H1 (cell line): Measurements from ENCODE around the gene CIAO2A. TPM values are rescaled to one million over a fixed set of nuclear protein-coding genes. Genes with fewer than 3 reads are reported as not detected.

Source experiments
- CTCF ChIA-PET: fragments of 300-600 bp; sonication (Branson Sonifier 250); formaldehyde crosslinking; loops from one replicate; lab custom pipeline; 2021; ENCODE audit not compliant: partially characterized antibody; lab: Charles Lee
- POLR2A ChIA-PET: fragments of 300-600 bp; sonication (Branson Sonifier 250); formaldehyde crosslinking; loops from one replicate; lab custom pipeline; 2021; ENCODE audit warnings: inconsistent platforms; ENCODE audit not compliant: partially characterized antibody; lab: Charles Lee
- DNase-seq, 2 experiments: peaks; one replicate each; pipeline versions ENCODE4 v3.0.0 to v3.0.0-alpha.2; 2010 to 2022; ENCODE audit warnings: low spot score in 2 of 2, low read depth in 1 of 2, mixed read lengths in 1 of 2
- FAIRE-seq: peaks from 2 replicates; lab custom pipeline; 2011; peaks lifted over from hg19 to GRCh38; lab: Jason Lieb, UNC
- H2AFZ ChIP-seq: 2 replicates; pipeline ENCODE4 v1.8.1; 2012; ENCODE audit warnings: low read length, inconsistent platforms
- H2AK5ac ChIP-seq: 2 replicates; pipeline ENCODE4 v1.6.1; 2013; ENCODE audit warnings: low read depth, low read length
- H2BK120ac ChIP-seq: replicated peaks from 2 replicates; pipeline ENCODE3; 2013; ENCODE audit warnings: low read depth, low read length, inconsistent platforms
- H2BK12ac ChIP-seq: 2 replicates; pipeline ENCODE4 v1.6.1; 2013; ENCODE audit warnings: low read depth, low read length
- H2BK15ac ChIP-seq: 2 replicates; pipeline ENCODE4 v1.6.1; 2013; ENCODE audit warnings: low read length
- H2BK20ac ChIP-seq: 2 replicates; pipeline ENCODE4 v1.6.1; 2013; ENCODE audit warnings: low read length
- H2BK5ac ChIP-seq: 2 replicates; pipeline ENCODE4 v1.6.1; 2013; ENCODE audit warnings: low read depth, low read length
- H3K14ac ChIP-seq: 2 replicates; pipeline ENCODE4 v1.6.1; 2013; ENCODE audit warnings: inconsistent platforms; ENCODE audit not compliant: insufficient read length
- H3K18ac ChIP-seq: 2 replicates; pipeline ENCODE4 v1.6.1; 2013; ENCODE audit warnings: low read length; ENCODE audit errors: extremely low read depth
- H3K23ac ChIP-seq: 2 replicates; pipeline ENCODE4 v1.6.1; 2013; ENCODE audit warnings: inconsistent platforms; ENCODE audit not compliant: insufficient read length
- H3K23me2 ChIP-seq: 2 replicates; pipeline ENCODE4 v1.6.1; 2013; ENCODE audit warnings: low read depth, low read length
- H3K27ac ChIP-seq: 2 replicates; pipeline ENCODE4 v1.6.1; 2011; ENCODE audit warnings: low read depth, low read length, inconsistent platforms
- H3K27me3 ChIP-seq, 4 experiments: replicated peaks in 1 of 4; 1 replicate in 1 of 4; 2 replicates in 3 of 4; pipeline versions ENCODE4 v1.6.1 to v1.8.1; 2011 to 2013; ENCODE audit warnings: low read length in 3 of 4, mild to moderate bottlenecking in 3 of 4, inconsistent platforms in 2 of 4, mixed read lengths in 2 of 4, moderate library complexity in 1 of 4; ENCODE audit not compliant: control insufficient read depth in 3 of 4, insufficient read depth in 3 of 4; ENCODE audit errors: extremely low read depth in 1 of 4
- H3K36me3 ChIP-seq, 4 experiments: 2 replicates each; pipeline versions ENCODE4 v1.6.1 to v1.8.1; 2011 to 2013; ENCODE audit warnings: mild to moderate bottlenecking in 4 of 4, low read length in 3 of 4, moderate library complexity in 2 of 4, control low read depth in 1 of 4, inconsistent platforms in 1 of 4; ENCODE audit not compliant: insufficient read depth in 4 of 4, control insufficient read depth in 2 of 4
- H3K4ac ChIP-seq: replicated peaks from 2 replicates; pipeline ENCODE3; 2013; ENCODE audit warnings: low read length, low read depth, mixed read lengths, inconsistent platforms; ENCODE audit not compliant: insufficient read length
- H3K4me1 ChIP-seq, 4 experiments: replicated peaks in 1 of 4; 1 replicate in 1 of 4; 2 replicates in 3 of 4; pipeline versions ENCODE4 v1.6.1 to v1.8.1; 2011 to 2013; ENCODE audit warnings: low read length in 3 of 4, inconsistent platforms in 2 of 4, mixed read lengths in 1 of 4; ENCODE audit not compliant: insufficient read depth in 4 of 4, control insufficient read depth in 3 of 4
- H3K4me2 ChIP-seq, 2 experiments: 2 replicates each; pipeline versions ENCODE4 v1.6.1 to v1.8.1; 2011 to 2013; ENCODE audit warnings: low read depth in 2 of 2, low read length in 2 of 2, control low read depth in 1 of 2, inconsistent platforms in 1 of 2, mild to moderate bottlenecking in 1 of 2; ENCODE audit not compliant: insufficient read depth in 1 of 2
- H3K4me3 ChIP-seq, 4 experiments: fragments of 200-600, 300-600 bp in 1 of 4; sonication (generic), shearing (Covaris generic), sonication (Bioruptor Twin) in 1 of 4; 2 replicates each; pipeline versions ENCODE4 v1.5.1 to v1.8.1; 2011 to 2016; ENCODE audit warnings: low read length in 4 of 4, low read depth in 3 of 4, control low read depth in 2 of 4, inconsistent platforms in 2 of 4, mild to moderate bottlenecking in 2 of 4, mixed read lengths in 1 of 4, moderate library complexity in 1 of 4; ENCODE audit not compliant: insufficient read depth in 2 of 4; ENCODE audit errors: extremely low read depth in 1 of 4
- H3K56ac ChIP-seq: replicated peaks from 2 replicates; pipeline ENCODE3; 2013; ENCODE audit warnings: low read depth, mild to moderate bottlenecking, mixed read lengths, low read length, inconsistent platforms; ENCODE audit not compliant: insufficient read length
- H3K79me1 ChIP-seq: 2 replicates; pipeline ENCODE4 v1.6.1; 2013; ENCODE audit warnings: low read depth, low read length, control low read depth
- H3K79me2 ChIP-seq, 2 experiments: 2 replicates each; pipeline versions ENCODE4 v1.6.1 to v1.8.1; 2012 to 2013; ENCODE audit warnings: low read length in 2 of 2, mild to moderate bottlenecking in 2 of 2, inconsistent platforms in 1 of 2; ENCODE audit not compliant: insufficient read depth in 2 of 2, control insufficient read depth in 1 of 2
- H3K9ac ChIP-seq, 4 experiments: replicated peaks in 1 of 4; 1 replicate in 1 of 4; 2 replicates in 3 of 4; pipeline versions ENCODE4 v1.6.1 to v1.8.1; 2011 to 2013; ENCODE audit warnings: low read depth in 3 of 4, low read length in 3 of 4, control low read depth in 2 of 4, mild to moderate bottlenecking in 2 of 4, moderate library complexity in 2 of 4, inconsistent platforms in 1 of 4; ENCODE audit errors: extremely low read depth in 1 of 4
- H3K9me3 ChIP-seq, 2 experiments: 2 replicates each; pipeline versions ENCODE4 v1.6.1 to v1.8.1; 2012 to 2013; ENCODE audit warnings: mild to moderate bottlenecking in 2 of 2, moderate library complexity in 2 of 2, control low read depth in 1 of 2, inconsistent platforms in 1 of 2, low read depth in 1 of 2, low read length in 1 of 2, mixed read lengths in 1 of 2; ENCODE audit not compliant: insufficient read depth in 2 of 2
- H4K20me1 ChIP-seq, 2 experiments: replicated peaks in 1 of 2; 2 replicates each; pipeline versions ENCODE3 to v1.8.1; 2011 to 2013; ENCODE audit warnings: inconsistent platforms in 2 of 2, low read length in 2 of 2, mild to moderate bottlenecking in 1 of 2; ENCODE audit not compliant: insufficient read depth in 2 of 2, control insufficient read depth in 1 of 2
- H4K5ac ChIP-seq: 2 replicates; pipeline ENCODE4 v1.6.1; 2013; ENCODE audit warnings: low read length, low read depth, mixed read lengths, inconsistent platforms; ENCODE audit not compliant: insufficient read length
- H4K8ac ChIP-seq: 2 replicates; pipeline ENCODE4 v1.8.0; 2013; ENCODE audit warnings: mild to moderate bottlenecking, moderate library complexity, low read length, inconsistent platforms; ENCODE audit not compliant: insufficient read depth; ENCODE audit errors: extremely low read depth
- H4K91ac ChIP-seq: replicated peaks from 2 replicates; pipeline ENCODE3; 2013; ENCODE audit warnings: low read length, mixed read lengths, inconsistent platforms; ENCODE audit not compliant: insufficient read length
- FOSL1 ChIP-seq: IDR thresholded peaks from 2 replicates; pipeline ENCODE4 v1.6.1; 2011; ENCODE audit warnings: mild to moderate bottlenecking, low read depth, low read length, moderate library complexity; ENCODE audit not compliant: insufficient read depth
- HDAC6 ChIP-seq: IDR thresholded peaks from one replicate; pipeline ENCODE4 v1.7.1; 2012; ENCODE audit warnings: low read depth, mild to moderate bottlenecking, inconsistent platforms, low read length, moderate library complexity
- KDM1A ChIP-seq: fragments of 200-600, 300-600 bp; sonication (generic); IDR thresholded peaks from 2 replicates; pipeline ENCODE4 v1.7.1; 2016; ENCODE audit warnings: mild to moderate bottlenecking, low read length, borderline replicate concordance
- MAFK ChIP-seq: IDR thresholded peaks from 2 replicates; pipeline ENCODE4 v1.6.1; 2012; ENCODE audit warnings: low read depth, mild to moderate bottlenecking, improper control_type of control experiment, low read length
- NANOG ChIP-seq: IDR thresholded peaks from 2 replicates; pipeline ENCODE4 v1.6.1; 2011; ENCODE audit warnings: low read length, low read depth, mild to moderate bottlenecking, inconsistent platforms; ENCODE audit not compliant: insufficient read depth, poor library complexity, severe bottlenecking
- RXRA ChIP-seq: IDR thresholded peaks from 2 replicates; pipeline ENCODE4 v1.6.1; 2011; ENCODE audit warnings: low read depth, mild to moderate bottlenecking, low read length, moderate library complexity; ENCODE audit not compliant: insufficient read depth
- SP1 ChIP-seq: IDR thresholded peaks from 2 replicates; pipeline ENCODE4 v1.6.1; 2011; ENCODE audit warnings: low read depth, low read length
- USF2 ChIP-seq: IDR thresholded peaks from 2 replicates; pipeline ENCODE4 v1.6.1; 2011; ENCODE audit warnings: low read length, improper control_type of control experiment
- YY1 ChIP-seq: IDR thresholded peaks from 2 replicates; pipeline ENCODE4 v1.6.1; 2011; ENCODE audit warnings: low read depth, mild to moderate bottlenecking, low read length
- WGBS, 2 experiments: shearing (Covaris generic) in 1 of 2; methylation state at CpG; one replicate each; pipeline versions ENCODE4 v1.1.6 to v1.1.7; 2013 to 2015; ENCODE audit warnings: low lambda C conversion rate in 2 of 2, mixed read lengths in 2 of 2, inconsistent platforms in 1 of 2, low coverage in 1 of 2, missing lambda C conversion rate in 1 of 2; ENCODE audit not compliant: insufficient replicate concordance in 2 of 2, insufficient coverage in 1 of 2, insufficient read length in 1 of 2; ENCODE audit errors: extremely low coverage in 1 of 2, missing lambda C conversion rate in 1 of 2; 5-methylcytosine and 5-hydroxymethylcytosine counted together
- polyA plus RNA-seq, 7 experiments: library from polyadenylated mRNA; depleted of rRNA in 3 of 7; stranded (reverse) in 5 of 7; unstranded in 2 of 7; fragments of >200 nt in 5 of 7; fragments of 200-250 nt in 2 of 7; gene quantifications; 1 replicate in 5 of 7; 2 replicates in 1 of 7; 4 replicates in 1 of 7; pipeline versions ENCODE4 v1.2.1 to v1.2.3, GENCODE V29; 2011 to 2013; ENCODE audit warnings: missing spikeins in 2 of 7, mixed read lengths in 2 of 7
- total RNA-seq: library from RNA; stranded (reverse); fragmentation: NEBNext Ultra II Directional; extraction: Animal tissue kit (Norgen Biotek cat#: 25700); gene quantifications from 2 replicates; pipeline ENCODE4 v1.2.1, GENCODE V29; 2021

Gene CIAO2A
- total and polyA plus RNA-seq, 2 of the 8 experiments (the other 6 are each of a cell fraction or from before 2014, with no cell fraction given) = 76.4 to 86.5 TPM

GRCh38 chr15:64026591-64026990 lies 67.0 kb downstream of the CIAO2A start:
- Histone ChIP-seq H3K36me3 (no peaks in the 10 kb centered on the region; a peak in 1 of 8 replicates), H3K27me3 (no peaks in the 10 kb centered on the region), H4K20me1 (no peaks in the 10 kb centered on the region), H2BK15ac (no peak overlapping the region), H3K9ac (no peak overlapping the region), H3K79me2 (no peaks in the 10 kb centered on the region), H3K4me1 (peaks cover 3 to 8% (median 3%) of the 10 kb centered on the region in 4 experiments; a peak in 5 of 7 replicates), H2BK20ac (no peak overlapping the region), H3K4ac (no peak overlapping the region), H4K8ac (no peak overlapping the region), H3K18ac (no peak overlapping the region), H3K23me2 (no peaks in the 10 kb centered on the region; the same call in 1 of the 2 replicates), H3K9me3 (no peaks in the 10 kb centered on the region), H3K4me2 (no peak overlapping the region), H3K56ac (no peak overlapping the region), H3K14ac (no peak overlapping the region), H2AK5ac (no peak overlapping the region), H3K79me1 (no peaks in the 10 kb centered on the region; the same call in 1 of the 2 replicates), H4K5ac (no peak overlapping the region), H2BK12ac (no peak overlapping the region), H3K27ac (no peak overlapping the region), H4K91ac (no peak overlapping the region), H2AFZ (no peak overlapping the region), H3K4me3 (no peak overlapping the region), H3K23ac (no peak overlapping the region), H2BK5ac (no peak overlapping the region), H2BK120ac (no peak overlapping the region)
- 95% methylated on average over 4 of the region's 4 CpGs; no CpG with 5 or more reads in 1 of the 2 experiments for WGBS, 2 experiments
- TF ChIP-seq KDM1A = no peak
- TF ChIP-seq MAFK = no peak
- no peak for TF ChIP-seq HDAC6
- TF ChIP-seq SP1 = no peak
- TF ChIP-seq USF2 = no peak
- TF ChIP-seq RXRA = no peak
- TF ChIP-seq YY1 = no peak
- no peak for TF ChIP-seq NANOG
- no peak for TF ChIP-seq FOSL1
- ChIA-PET POLR2A (interaction anchor here (1.1 kb wide), 1 partner anchor 193 kb away, joined by 3 read pairs; no protein-coding TSS in a partner anchor), CTCF (interaction anchor here (0.6 to 3.9 kb wide), 5 partner anchors 12 to 1377 kb away, joined by 3 to 18 read pairs (median 6); partner anchors contain the start of gene DAPK2)
- DNase-seq (no peak), FAIRE-seq (no peak)
